ENCODE data around the gene SMARCAL1. TPM values are rescaled to one million over a fixed set of nuclear protein-coding genes. Genes with fewer than 3 reads are reported as not detected.
"Not testable (repeated sequence)": the region's sequence is repeated elsewhere in the genome, so short reads cannot be mapped to it uniquely, and the experiment has no call there.

Gene SMARCAL1
- polyA plus RNA-seq, 2 donors, result 5.4 to 6.7 TPM

GRCh38 chr2:216518566-216519119 lies 106.4 kb downstream of the SMARCAL1 start:
- H3K27ac ChIP-seq (ENCODE audit: low read depth in 2 of 2, low read length in 1 of 2); H3K4me1 ChIP-seq (ENCODE audit: control insufficient read depth in 2 of 2, insufficient read depth in 2 of 2, low read length in 1 of 2); H3K4me3 ChIP-seq (ENCODE audit: low read depth in 1 of 2, low read length in 2 of 2); H3K27me3 ChIP-seq (ENCODE audit: control insufficient read depth in 1 of 2, insufficient read depth in 2 of 2, low read length in 2 of 2); H3K9me3 ChIP-seq (ENCODE audit: control insufficient read depth in 2 of 2, insufficient read depth in 1 of 2, low read depth in 1 of 2, low read length in 1 of 2); H3K36me3 ChIP-seq (ENCODE audit: control insufficient read depth in 2 of 2, insufficient read depth in 2 of 2, low read length in 1 of 2): not testable (repeated sequence)
- WGBS, 2 donors, result 84 to 86% methylated on average over 9 of the region's 9 CpGs

DNA sequence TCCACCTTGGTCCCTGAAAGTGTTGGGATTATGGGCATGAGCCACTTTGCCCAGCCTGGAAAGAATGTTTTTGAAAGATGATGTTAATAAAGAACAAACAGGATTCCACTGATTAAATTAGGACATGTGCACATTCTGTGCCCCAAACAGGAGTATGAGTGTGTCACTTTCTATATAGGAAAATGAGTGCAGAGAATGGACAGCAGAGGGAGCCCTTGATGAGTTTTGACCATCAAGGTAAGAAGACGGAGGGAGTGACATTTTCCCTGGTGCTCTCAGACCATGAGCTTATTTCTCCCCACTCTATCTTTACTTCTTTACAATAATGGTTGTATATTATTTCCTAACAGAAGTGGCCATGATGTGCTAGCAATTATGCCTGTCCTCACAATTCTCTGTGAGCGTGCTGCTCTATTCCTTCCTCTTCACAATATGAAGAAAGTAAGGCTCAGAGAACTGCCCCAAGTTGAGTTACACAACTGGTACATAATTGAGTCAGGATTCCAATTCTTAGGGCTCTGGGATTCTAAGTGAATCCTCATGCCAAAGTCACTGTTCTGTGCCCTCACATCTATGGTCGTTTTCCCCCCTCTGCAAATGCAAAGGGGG lies 107.0 kb downstream of the SMARCAL1 start:
- 60 to 61% methylated on average over 3 of the region's 3 CpGs for WGBS, 2 donors
- H3K9me3 ChIP-seq (ENCODE audit: control insufficient read depth in 2 of 2, insufficient read depth in 1 of 2, low read depth in 1 of 2, low read length in 1 of 2), result no peaks in the 10 kb centered on the region
- no peaks in the 10 kb centered on the region for H3K4me1 ChIP-seq (ENCODE audit: control insufficient read depth in 2 of 2, insufficient read depth in 2 of 2, low read length in 1 of 2)
- H3K27ac ChIP-seq (ENCODE audit: low read depth in 2 of 2, low read length in 1 of 2), result no peak overlapping the region
- no peak overlapping the region for H3K4me3 ChIP-seq (ENCODE audit: low read depth in 1 of 2, low read length in 2 of 2)
- H3K27me3 ChIP-seq (ENCODE audit: control insufficient read depth in 1 of 2, insufficient read depth in 2 of 2, low read length in 2 of 2), result no peaks in the 10 kb centered on the region
- H3K36me3 ChIP-seq (ENCODE audit: control insufficient read depth in 2 of 2, insufficient read depth in 2 of 2, low read length in 1 of 2), result no peaks in the 10 kb centered on the region

GRCh38 chr2:216520112-216520511 lies 107.8 kb downstream of the SMARCAL1 start:
- Histone ChIP-seq H3K4me1 (ENCODE audit: control insufficient read depth in 2 of 2, insufficient read depth in 2 of 2, low read length in 1 of 2) (no peaks in the 10 kb centered on the region), H3K27me3 (ENCODE audit: control insufficient read depth in 1 of 2, insufficient read depth in 2 of 2, low read length in 2 of 2) (no peaks in the 10 kb centered on the region), H3K36me3 (ENCODE audit: control insufficient read depth in 2 of 2, insufficient read depth in 2 of 2, low read length in 1 of 2) (no peaks in the 10 kb centered on the region), H3K4me3 (ENCODE audit: low read depth in 1 of 2, low read length in 2 of 2) (no peak overlapping the region), H3K27ac (ENCODE audit: low read depth in 2 of 2, low read length in 1 of 2) (no peak overlapping the region), H3K9me3 (ENCODE audit: control insufficient read depth in 2 of 2, insufficient read depth in 1 of 2, low read depth in 1 of 2, low read length in 1 of 2) (no peaks in the 10 kb centered on the region)
- WGBS, 2 donors, result 80 to 85% methylated on average over 4 of the region's 4 CpGs

DNA sequence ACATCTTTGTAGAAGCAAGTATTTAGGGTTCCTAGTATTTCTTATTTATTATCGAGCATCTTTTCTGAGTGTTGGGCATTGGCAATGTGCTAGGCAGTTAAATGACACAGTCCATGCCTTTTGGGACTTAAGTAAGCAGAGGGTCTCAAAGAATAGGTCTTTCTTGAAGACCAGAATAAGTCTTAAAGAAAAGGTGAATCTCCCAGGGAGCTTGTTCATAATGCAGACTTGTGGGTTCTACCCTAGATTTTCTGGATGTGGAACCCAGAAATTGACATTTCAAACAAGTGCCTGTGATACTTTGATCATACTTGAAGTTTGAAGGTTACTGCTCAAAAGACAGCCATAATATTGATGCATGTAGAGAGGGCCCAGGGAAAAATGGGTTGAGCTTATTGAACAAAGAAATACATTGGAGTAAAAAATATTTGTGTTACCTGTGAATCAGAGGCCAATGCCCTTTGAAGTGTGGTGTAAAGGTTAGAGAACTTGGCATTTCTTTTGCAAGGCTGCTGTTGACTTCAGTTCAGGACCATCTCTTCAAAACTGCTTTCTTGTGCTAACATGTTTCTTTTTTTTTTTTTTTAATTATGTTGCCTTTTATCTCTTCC lies 110.7 kb downstream of the SMARCAL1 start:
- 95 to 99% methylated on average over 1 of the region's 1 CpG for WGBS, 2 donors
- Histone ChIP-seq H3K27me3 (ENCODE audit: control insufficient read depth in 1 of 2, insufficient read depth in 2 of 2, low read length in 2 of 2) (no peaks in the 10 kb centered on the region), H3K4me1 (ENCODE audit: control insufficient read depth in 2 of 2, insufficient read depth in 2 of 2, low read length in 1 of 2) (no peaks in the 10 kb centered on the region), H3K36me3 (ENCODE audit: control insufficient read depth in 2 of 2, insufficient read depth in 2 of 2, low read length in 1 of 2) (no peaks in the 10 kb centered on the region), H3K9me3 (ENCODE audit: control insufficient read depth in 2 of 2, insufficient read depth in 1 of 2, low read depth in 1 of 2, low read length in 1 of 2) (no peaks in the 10 kb centered on the region), H3K4me3 (ENCODE audit: low read depth in 1 of 2, low read length in 2 of 2) (no peak overlapping the region), H3K27ac (ENCODE audit: low read depth in 2 of 2, low read length in 1 of 2) (no peak overlapping the region)

DNA sequence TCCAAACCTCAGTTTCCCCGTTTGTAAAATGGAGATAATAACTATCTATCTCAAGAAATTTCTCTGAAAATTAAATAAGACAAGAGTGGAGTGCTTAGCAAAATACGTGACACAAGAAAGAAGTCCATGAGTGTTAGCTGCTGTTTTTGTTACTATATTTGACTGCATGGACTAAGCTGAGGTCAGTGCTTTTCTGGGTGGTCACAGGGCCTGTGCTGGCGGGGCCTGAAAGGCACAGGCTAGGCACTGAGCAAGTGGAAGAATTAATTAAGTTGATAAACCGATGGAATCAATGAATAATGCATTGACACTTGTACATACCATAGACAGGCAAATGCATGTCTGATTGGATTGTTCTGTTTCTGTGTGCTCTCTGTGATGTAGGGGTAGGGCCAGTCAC lies 113.7 kb downstream of the SMARCAL1 start:
- H3K4me1 ChIP-seq (ENCODE audit: control insufficient read depth in 2 of 2, insufficient read depth in 2 of 2, low read length in 1 of 2), result no peaks in the 10 kb centered on the region
- no peak overlapping the region for H3K4me3 ChIP-seq (ENCODE audit: low read depth in 1 of 2, low read length in 2 of 2)
- no peaks in the 10 kb centered on the region for H3K27me3 ChIP-seq (ENCODE audit: control insufficient read depth in 1 of 2, insufficient read depth in 2 of 2, low read length in 2 of 2)
- H3K27ac ChIP-seq (ENCODE audit: low read depth in 2 of 2, low read length in 1 of 2), result no peak overlapping the region
- H3K36me3 ChIP-seq (ENCODE audit: control insufficient read depth in 2 of 2, insufficient read depth in 2 of 2, low read length in 1 of 2), result no peaks in the 10 kb centered on the region
- no peaks in the 10 kb centered on the region for H3K9me3 ChIP-seq (ENCODE audit: control insufficient read depth in 2 of 2, insufficient read depth in 1 of 2, low read depth in 1 of 2, low read length in 1 of 2)
- 65 to 75% methylated on average over 4 of the region's 4 CpGs for WGBS, 2 donors

GRCh38 chr2:216526939-216527338 lies 114.7 kb downstream of the SMARCAL1 start:
- no peaks in the 10 kb centered on the region for H3K9me3 ChIP-seq (ENCODE audit: control insufficient read depth in 2 of 2, insufficient read depth in 1 of 2, low read depth in 1 of 2, low read length in 1 of 2)
- H3K36me3 ChIP-seq (ENCODE audit: control insufficient read depth in 2 of 2, insufficient read depth in 2 of 2, low read length in 1 of 2), result no peaks in the 10 kb centered on the region
- H3K27me3 ChIP-seq (ENCODE audit: control insufficient read depth in 1 of 2, insufficient read depth in 2 of 2, low read length in 2 of 2), result no peaks in the 10 kb centered on the region
- H3K4me3 ChIP-seq (ENCODE audit: low read depth in 1 of 2, low read length in 2 of 2), result no peak overlapping the region
- WGBS, 2 donors, result 79 to 87% methylated on average over 1 of the region's 1 CpG
- no peaks in the 10 kb centered on the region for H3K4me1 ChIP-seq (ENCODE audit: control insufficient read depth in 2 of 2, insufficient read depth in 2 of 2, low read length in 1 of 2)
- no peak overlapping the region for H3K27ac ChIP-seq (ENCODE audit: low read depth in 2 of 2, low read length in 1 of 2)

DNA sequence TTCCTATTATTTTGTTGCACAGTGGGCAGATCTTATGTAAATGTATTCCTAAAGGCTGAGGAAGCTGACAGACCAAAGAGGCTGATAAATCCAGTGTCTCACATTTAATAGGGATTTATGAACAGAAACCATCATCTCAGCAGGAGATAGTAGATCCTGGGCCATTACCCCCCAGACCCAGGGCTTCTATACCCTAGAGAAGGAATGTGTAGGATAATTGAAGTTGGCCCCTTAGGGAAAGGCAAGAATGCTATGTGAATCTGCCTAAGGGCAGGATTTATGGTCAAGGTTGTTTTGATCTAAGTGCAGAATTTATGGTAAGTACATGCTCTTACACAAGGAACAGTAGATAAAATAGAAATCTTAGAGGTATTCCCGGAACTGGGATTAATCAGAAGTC lies 115.3 kb downstream of the SMARCAL1 start:
- Histone ChIP-seq H3K9me3 (ENCODE audit: control insufficient read depth in 2 of 2, insufficient read depth in 1 of 2, low read depth in 1 of 2, low read length in 1 of 2) (no peaks in the 10 kb centered on the region), H3K4me1 (ENCODE audit: control insufficient read depth in 2 of 2, insufficient read depth in 2 of 2, low read length in 1 of 2) (no peaks in the 10 kb centered on the region), H3K4me3 (ENCODE audit: low read depth in 1 of 2, low read length in 2 of 2) (no peak overlapping the region), H3K36me3 (ENCODE audit: control insufficient read depth in 2 of 2, insufficient read depth in 2 of 2, low read length in 1 of 2) (no peaks in the 10 kb centered on the region), H3K27ac (ENCODE audit: low read depth in 2 of 2, low read length in 1 of 2) (no peak overlapping the region), H3K27me3 (ENCODE audit: control insufficient read depth in 1 of 2, insufficient read depth in 2 of 2, low read length in 2 of 2) (no peaks in the 10 kb centered on the region)
- 55 to 66% methylated on average over 1 of the region's 1 CpG for WGBS, 2 donors

- H3K27ac ChIP-seq (ENCODE audit: low read depth in 2 of 2, low read length in 1 of 2), result no peak overlapping the region
- no peaks in the 10 kb centered on the region for H3K36me3 ChIP-seq (ENCODE audit: control insufficient read depth in 2 of 2, insufficient read depth in 2 of 2, low read length in 1 of 2)
- WGBS, 2 donors, result 59 to 66% methylated on average over 2 of the region's 2 CpGs
- no peaks in the 10 kb centered on the region for H3K27me3 ChIP-seq (ENCODE audit: control insufficient read depth in 1 of 2, insufficient read depth in 2 of 2, low read length in 2 of 2)
- H3K4me1 ChIP-seq (ENCODE audit: control insufficient read depth in 2 of 2, insufficient read depth in 2 of 2, low read length in 1 of 2), result peaks cover 0 to 6% of the 10 kb centered on the region in 2 donors
- H3K4me3 ChIP-seq (ENCODE audit: low read depth in 1 of 2, low read length in 2 of 2), result no peak overlapping the region
- no peaks in the 10 kb centered on the region for H3K9me3 ChIP-seq (ENCODE audit: control insufficient read depth in 2 of 2, insufficient read depth in 1 of 2, low read depth in 1 of 2, low read length in 1 of 2)
Observed at GRCh38 chr2:216532562-216532961, 120.3 kb downstream of the SMARCAL1 start.

All from esophagus (tissue), 2 donors.